GM18873 (cell line): ENCODE data around the gene SPDL1.
A peak's percentile ranks its signal among the peaks of the same experiment; 100 is the strongest.
"Not testable (repeated sequence)": the region's sequence is repeated elsewhere in the genome, so short reads cannot be mapped to it uniquely, and the experiment has no call there.

Source experiments
- ATAC-seq: cut with Tn5 transposase; IDR thresholded peaks from one replicate; pipeline ENCODE4 v1.9.1; 2021; ENCODE audit warnings: mild to moderate bottlenecking, moderate library complexity, moderate number of reproducible peaks; ENCODE audit not compliant: unreplicated experiment, low FRiP score

Gene SPDL1

DNA sequence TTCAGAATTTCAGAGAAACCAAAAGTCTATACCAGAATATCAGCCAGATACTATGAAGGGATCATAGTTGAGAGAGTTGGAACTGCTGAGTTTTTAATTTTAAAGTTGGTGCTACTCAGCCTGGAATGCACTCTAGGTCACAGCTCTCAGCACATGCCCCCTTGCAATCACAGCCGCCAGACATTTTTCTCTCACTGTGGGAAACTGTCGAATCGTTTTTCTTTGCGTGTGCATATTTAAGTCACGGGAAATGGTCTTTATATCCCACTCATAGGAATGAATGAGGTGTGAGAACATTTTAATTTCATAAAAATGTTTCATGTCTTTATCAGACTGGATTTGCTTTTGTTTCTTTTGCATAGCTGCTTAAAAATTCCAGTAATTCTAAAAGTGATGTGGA is 12.2 kb upstream of the SPDL1 start:
- ATAC-seq, result no peak

DNA sequence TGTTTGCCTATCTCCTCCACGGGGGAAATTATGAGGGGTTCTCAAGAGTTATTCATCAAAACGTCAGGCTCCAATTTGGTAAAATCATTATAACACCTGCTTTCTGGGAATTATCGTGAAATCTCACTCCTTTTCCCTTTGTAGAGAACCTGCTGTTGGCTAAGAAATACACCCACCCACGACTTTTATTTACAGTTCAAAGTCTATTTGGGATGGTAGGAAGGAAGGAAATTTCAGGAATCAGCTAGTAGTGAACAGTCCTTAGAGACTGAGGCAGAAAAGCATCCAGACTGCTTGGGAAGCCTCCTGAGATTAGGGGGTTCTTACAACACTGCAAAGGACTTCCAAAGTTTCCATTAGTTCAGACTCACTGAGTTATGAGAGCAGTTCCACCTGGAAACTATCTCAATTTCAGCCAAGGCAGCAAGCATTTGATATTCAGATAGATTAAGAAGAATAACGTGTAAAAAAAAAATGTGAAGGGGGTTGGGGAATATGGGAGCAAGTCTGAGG is 9.4 kb upstream of the SPDL1 start:
- ATAC-seq, result no peak

GRCh38 chr5:169576181-169576598 is 7.4 kb upstream of the SPDL1 start:
- ATAC-seq, result no peak

GRCh38 chr5:169577951-169578350 is 5.6 kb upstream of the SPDL1 start:
- no peak for ATAC-seq

DNA sequence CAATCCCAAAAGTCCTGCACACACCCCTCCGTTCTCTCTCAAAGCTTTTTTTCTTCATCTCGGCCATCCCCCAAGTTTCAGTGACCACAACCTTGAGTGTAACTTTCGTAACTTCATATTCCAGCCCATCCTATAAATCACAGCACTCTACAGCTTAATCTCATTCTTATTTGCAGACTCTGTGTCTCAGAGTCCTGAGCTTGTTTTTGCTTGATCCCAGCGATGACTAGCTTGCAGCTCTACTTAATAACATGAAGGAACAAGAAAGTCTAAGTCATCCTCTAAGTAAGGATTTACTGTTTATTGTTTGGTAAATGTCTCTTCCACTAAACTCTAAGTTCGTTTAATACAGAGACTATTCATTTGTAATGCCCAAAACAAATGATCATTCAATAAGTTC is 2.6 kb upstream of the SPDL1 start:
- ATAC-seq, result no peak

- peak; percentile 41 for ATAC-seq
Measured at GRCh38 chr5:169581580-169582227, 1.9 kb upstream of the SPDL1 start.

DNA sequence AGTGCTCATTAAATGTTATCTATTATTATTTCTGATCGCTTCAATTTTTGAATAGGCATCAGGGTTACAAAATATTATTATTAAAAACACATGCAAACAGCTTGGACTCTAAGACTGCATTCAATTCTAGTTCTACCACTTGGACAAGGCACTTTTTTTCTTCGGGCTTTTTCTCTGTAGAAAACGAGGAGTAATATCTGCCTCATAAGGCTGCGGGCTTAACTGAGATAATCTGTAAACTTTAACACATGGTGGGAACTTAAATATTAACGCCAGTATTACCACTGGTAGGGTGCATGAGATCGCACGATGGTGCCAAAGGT is 511 bp upstream of the SPDL1 start:
- ATAC-seq, result no peak

- ATAC-seq, result no peak
Measured at GRCh38 chr5:169584998-169585451, 1.5 kb downstream of the SPDL1 start.

GRCh38 chr5:169590602-169591001 is 7.0 kb downstream of the SPDL1 start:
- no peak for ATAC-seq

DNA sequence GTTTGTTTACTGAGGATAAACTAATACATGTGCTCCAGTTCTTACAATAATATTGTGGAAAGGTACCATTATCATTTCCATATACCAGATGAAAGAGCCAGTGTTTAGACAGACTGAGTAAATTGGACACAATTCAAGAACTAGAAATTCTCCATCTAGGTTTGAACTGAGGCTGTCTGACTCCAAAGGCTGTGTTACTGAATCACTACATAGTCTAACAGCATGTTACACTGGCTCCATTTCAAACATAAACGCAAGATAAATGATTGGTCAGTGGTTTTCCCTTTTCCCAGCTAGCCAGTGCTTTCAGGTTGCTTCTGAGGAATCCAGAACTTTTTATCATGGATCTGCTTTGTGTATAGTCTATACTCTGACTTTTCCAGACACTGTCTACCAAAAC is 8.1 kb downstream of the SPDL1 start:
- ATAC-seq, result no peak

DNA sequence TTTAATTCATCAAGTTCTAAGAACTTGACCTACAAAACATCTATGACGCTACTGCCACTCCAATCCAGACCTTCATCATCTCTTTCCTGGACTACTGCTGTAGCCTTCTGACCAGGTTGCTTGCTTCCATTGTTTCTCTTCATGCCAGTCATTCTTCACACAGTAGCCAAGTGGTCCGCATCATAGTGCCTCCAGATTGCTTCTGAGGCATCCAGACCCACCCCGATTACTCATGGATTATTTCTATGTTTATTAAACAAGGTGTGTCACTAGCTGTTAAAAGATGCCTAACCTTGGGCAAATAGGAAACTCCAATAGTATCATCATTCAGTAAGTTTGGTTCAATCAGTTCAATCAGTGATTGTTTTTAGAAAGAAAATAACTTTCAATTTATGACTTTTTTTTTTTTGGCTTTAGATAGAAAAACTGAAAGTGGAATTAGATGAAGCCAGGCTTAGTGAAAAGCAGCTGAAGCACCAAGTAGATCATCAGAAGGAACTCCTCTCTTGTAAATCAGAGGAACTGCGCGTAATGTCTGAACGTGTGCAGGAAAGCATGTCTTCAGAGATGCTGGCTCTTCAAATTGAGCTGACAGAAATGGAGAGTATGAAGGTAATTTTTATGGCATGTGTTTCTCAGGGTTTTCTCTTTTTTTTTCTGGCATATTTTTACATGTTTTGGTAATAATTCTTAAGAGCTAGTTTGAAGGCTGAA is 9.5 kb downstream of the SPDL1 start:
- ATAC-seq, result no peak

GRCh38 chr5:169595172-169595820 is 11.7 kb downstream of the SPDL1 start:
- no peak for ATAC-seq

GRCh38 chr5:169599451-169599850 is 15.9 kb downstream of the SPDL1 start:
- no peak for ATAC-seq

GRCh38 chr5:169602535-169602934 is 19.0 kb downstream of the SPDL1 start:
- ATAC-seq, result no peak

DNA sequence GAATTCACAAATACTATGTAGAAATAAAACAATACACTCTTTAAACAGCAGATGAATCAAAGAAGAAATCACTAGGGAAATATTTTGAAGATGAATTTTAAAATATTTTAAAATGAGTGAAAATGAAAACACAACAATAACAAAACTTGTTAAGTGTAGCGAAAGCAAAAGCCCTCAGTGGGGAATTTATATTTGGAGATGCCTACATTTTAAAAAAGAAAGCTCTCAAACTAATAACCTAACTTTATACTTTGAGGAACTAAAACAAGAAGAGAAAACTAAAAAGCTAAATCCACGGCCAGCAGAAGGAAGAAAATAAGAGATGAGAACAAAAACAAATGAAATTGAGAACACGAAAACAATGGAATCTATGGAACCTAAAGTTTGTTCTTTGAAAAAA is 22.7 kb downstream of the SPDL1 start:
- ATAC-seq, result no peak

DNA sequence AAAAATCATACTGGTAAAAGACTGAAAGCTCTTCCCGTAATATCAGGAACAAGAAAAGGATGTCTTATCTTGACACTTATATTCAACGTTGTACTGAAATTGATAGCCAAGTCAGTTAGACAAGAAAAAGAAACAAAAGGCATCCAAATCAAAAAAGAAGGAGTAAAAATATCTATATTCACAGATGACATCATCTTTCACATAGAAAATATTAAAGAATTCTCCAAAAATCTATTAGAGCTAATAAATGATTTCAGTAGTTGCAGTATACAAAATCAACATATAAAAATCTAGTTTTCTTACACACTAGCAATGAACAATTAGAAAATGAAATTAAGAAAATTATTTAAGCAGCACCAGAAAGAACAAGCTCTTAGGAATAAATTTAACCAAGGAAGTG is 24.3 kb downstream of the SPDL1 start:
- ATAC-seq, result no peak

DNA sequence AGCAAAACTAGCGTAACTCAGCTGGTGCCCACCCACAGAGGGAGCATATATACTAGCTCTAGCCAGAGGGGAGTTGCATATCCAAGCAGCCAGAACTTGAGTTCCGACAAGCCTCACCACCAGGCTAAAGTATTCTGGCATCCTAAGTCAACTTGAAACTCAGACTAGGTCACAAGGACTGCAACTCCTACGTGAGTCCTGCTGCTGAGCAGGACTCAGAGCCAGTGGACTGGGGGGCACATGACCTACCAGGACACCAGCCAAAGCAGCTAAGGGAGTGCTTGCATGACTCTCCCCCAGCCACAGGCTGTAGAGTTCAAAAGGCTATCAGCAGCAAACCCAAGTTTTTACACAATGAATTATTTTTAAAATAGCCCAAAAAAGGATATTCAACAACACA is 26.1 kb downstream of the SPDL1 start:
- no peak for ATAC-seq

- ATAC-seq, result no peak
Measured at GRCh38 chr5:169610606-169611005, 27.0 kb downstream of the SPDL1 start.

- ATAC-seq, result no peak
Measured at GRCh38 chr5:169615561-169615960, 32.0 kb downstream of the SPDL1 start.

GRCh38 chr5:169624307-169624706 is 40.7 kb downstream of the SPDL1 start:
- not testable (repeated sequence) for ATAC-seq

DNA sequence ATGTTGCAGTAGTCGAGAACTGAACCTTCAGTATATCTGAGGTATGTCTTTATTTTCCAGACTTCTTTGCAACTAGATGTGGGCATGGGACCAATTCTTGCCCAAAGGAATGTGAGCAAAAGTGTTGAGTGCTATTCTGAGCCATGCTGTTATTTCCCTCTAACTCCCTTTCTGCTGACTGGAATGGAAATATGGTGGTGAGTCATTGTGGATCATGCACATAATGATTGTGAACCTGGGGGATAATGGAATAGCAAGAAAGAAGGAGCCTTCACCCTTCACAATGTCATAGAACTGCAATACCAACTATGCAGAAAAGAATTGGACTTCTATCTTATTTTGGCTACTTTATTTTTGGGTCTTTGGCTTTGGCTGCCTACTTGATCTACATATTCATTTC is 43.2 kb downstream of the SPDL1 start:
- no peak for ATAC-seq

DNA sequence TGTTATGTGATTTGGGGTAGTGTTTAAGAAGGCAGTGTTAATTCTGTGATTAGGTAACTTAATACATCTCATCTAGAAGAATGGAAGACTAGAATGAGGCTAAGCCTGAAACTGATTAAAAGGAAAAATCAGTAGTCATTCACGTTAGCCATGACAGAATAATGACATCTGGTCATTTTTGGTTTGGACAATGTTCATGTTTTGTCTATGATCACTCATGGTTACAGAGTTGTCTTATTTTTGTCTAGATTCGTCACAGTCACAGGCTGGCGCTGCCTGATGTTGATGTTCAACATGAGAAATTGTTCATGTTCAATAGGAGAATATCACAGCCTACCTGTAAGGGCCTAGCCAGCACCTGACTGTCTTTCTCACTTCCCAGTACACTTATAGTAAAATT is 44.0 kb downstream of the SPDL1 start:
- no peak for ATAC-seq
